ENCODE data around the gene LRRTM4. TPM values are rescaled to one million over a fixed set of nuclear protein-coding genes. Genes with fewer than 3 reads are reported as not detected.

The LRRTM4 gene
- total and polyA plus RNA-seq, 2 experiments from 2014 or later: 0.44 to 6.5 TPM

- 93% methylated on average over 7 of the region's 7 CpGs for WGBS (ENCODE audit: low lambda C conversion rate, missing lambda C conversion rate)
- no peaks in the 10 kb centered on the region for H3K4me1 ChIP-seq (ENCODE audit: insufficient read depth)
Measured at GRCh38 chr2:77488141-77488540, 34.0 kb downstream of the LRRTM4 start.

GRCh38 chr2:77487074-77487803, 34.9 kb downstream of the LRRTM4 start:
- Histone ChIP-seq H3K9me2 (replicated peaks; ENCODE audit: insufficient read depth) (no peaks in the 10 kb centered on the region), H3K4me3 (no peak overlapping the region), H3K27me3 (no peaks in the 10 kb centered on the region), H3K36me3 (replicated peaks; ENCODE audit: insufficient read depth, low read depth) (no peaks in the 10 kb centered on the region), H3K79me2 (no peaks in the 10 kb centered on the region), H3K4me2 (no peak overlapping the region), H3K9me3 (ENCODE audit: low read depth) (no peaks in the 10 kb centered on the region), H3K4me1 (ENCODE audit: insufficient read depth) (no peaks in the 10 kb centered on the region), H2AFZ (no peak overlapping the region), H4K20me1 (ENCODE audit: insufficient read depth, poor library complexity, severe bottlenecking) (no peaks in the 10 kb centered on the region), H3K27ac (no peak overlapping the region)
- DNase-seq (ENCODE audit: low spot score): no peak
- 84% methylated on average over 15 of the region's 15 CpGs for WGBS (ENCODE audit: low lambda C conversion rate, missing lambda C conversion rate)
- TF ChIP-seq EZH2phosphoT487 (IDR thresholded peaks at IDR 0.05; ENCODE audit: low read depth, severe bottlenecking, unreplicated experiment) (no peak), EZH2 (IDR thresholded peaks at IDR 0.05; ENCODE audit: borderline replicate concordance) (no peak), CTCF (IDR thresholded peaks at IDR 0.05; ENCODE audit: poor library complexity) (no peak)

More at GRCh38 chr2:77488141-77488540, 34.0 kb downstream of the LRRTM4 start:
- no peaks in the 10 kb centered on the region for H3K27me3 ChIP-seq
- no peak for TF ChIP-seq CTCF (IDR thresholded peaks at IDR 0.05; ENCODE audit: poor library complexity)
- no peak for TF ChIP-seq EZH2phosphoT487 (IDR thresholded peaks at IDR 0.05; ENCODE audit: low read depth, severe bottlenecking, unreplicated experiment)
- no peak for TF ChIP-seq EZH2 (IDR thresholded peaks at IDR 0.05; ENCODE audit: borderline replicate concordance)
- no peak for DNase-seq (ENCODE audit: low spot score)
- H3K79me2 ChIP-seq: no peaks in the 10 kb centered on the region
- no peaks in the 10 kb centered on the region for H3K36me3 ChIP-seq (replicated peaks; ENCODE audit: insufficient read depth, low read depth)
- H2AFZ ChIP-seq: no peak overlapping the region
- H3K4me3 ChIP-seq: no peak overlapping the region
- no peaks in the 10 kb centered on the region for H3K9me2 ChIP-seq (replicated peaks; ENCODE audit: insufficient read depth)
- H3K9me3 ChIP-seq (ENCODE audit: low read depth): no peaks in the 10 kb centered on the region
- no peaks in the 10 kb centered on the region for H4K20me1 ChIP-seq (ENCODE audit: insufficient read depth, poor library complexity, severe bottlenecking)
- H3K4me2 ChIP-seq: no peak overlapping the region
- no peak overlapping the region for H3K27ac ChIP-seq

- Histone ChIP-seq H4K20me1 (ENCODE audit: insufficient read depth, poor library complexity, severe bottlenecking) (no peaks in the 10 kb centered on the region), H3K36me3 (replicated peaks; ENCODE audit: insufficient read depth, low read depth) (no peaks in the 10 kb centered on the region), H3K27me3 (no peaks in the 10 kb centered on the region), H3K27ac (no peak overlapping the region), H3K9me2 (replicated peaks; ENCODE audit: insufficient read depth) (no peaks in the 10 kb centered on the region), H3K79me2 (no peaks in the 10 kb centered on the region), H3K4me1 (ENCODE audit: insufficient read depth) (no peaks in the 10 kb centered on the region), H3K4me2 (no peak overlapping the region), H3K9me3 (ENCODE audit: low read depth) (no peaks in the 10 kb centered on the region), H2AFZ (no peak overlapping the region), H3K4me3 (no peak overlapping the region)
- TF ChIP-seq EZH2 (IDR thresholded peaks at IDR 0.05; ENCODE audit: borderline replicate concordance): no peak
- no peak for TF ChIP-seq EZH2phosphoT487 (IDR thresholded peaks at IDR 0.05; ENCODE audit: low read depth, severe bottlenecking, unreplicated experiment)
- TF ChIP-seq CTCF (IDR thresholded peaks at IDR 0.05; ENCODE audit: poor library complexity): no peak
- DNase-seq (ENCODE audit: low spot score): no peak
Measured at GRCh38 chr2:77484026-77484425, 38.1 kb downstream of the LRRTM4 start.

Data from hepatocyte (in vitro differentiated cells).